Measurements from ENCODE around the gene PRDM2.

PRDM2 gene

GRCh38 chr1:13869172-13869797, 169.3 kb downstream of the PRDM2 start:
- no peak for DNase-seq

GRCh38 chr1:13871413-13871812, 171.4 kb downstream of the PRDM2 start:
- no peak for DNase-seq

DNA sequence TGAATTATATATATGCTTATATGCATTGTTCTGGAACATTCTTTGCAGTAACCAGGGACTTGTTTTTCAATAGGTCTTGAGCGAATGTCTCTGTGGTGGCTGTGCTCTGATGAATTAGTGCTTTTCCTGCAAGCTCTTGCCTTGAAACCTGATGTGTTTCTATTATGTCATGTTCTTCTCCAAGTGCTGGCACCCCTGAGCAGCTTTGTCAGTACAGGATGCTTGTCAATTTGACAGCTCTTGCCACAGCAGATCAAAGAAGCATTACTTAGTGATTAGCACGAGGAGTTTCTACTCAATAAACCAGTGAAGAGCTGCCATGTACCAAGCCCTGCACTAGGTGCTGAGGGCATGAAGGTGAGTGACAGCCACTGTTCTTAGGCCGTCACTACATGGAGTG, 171.9 kb downstream of the PRDM2 start:
- no peak for DNase-seq

DNA sequence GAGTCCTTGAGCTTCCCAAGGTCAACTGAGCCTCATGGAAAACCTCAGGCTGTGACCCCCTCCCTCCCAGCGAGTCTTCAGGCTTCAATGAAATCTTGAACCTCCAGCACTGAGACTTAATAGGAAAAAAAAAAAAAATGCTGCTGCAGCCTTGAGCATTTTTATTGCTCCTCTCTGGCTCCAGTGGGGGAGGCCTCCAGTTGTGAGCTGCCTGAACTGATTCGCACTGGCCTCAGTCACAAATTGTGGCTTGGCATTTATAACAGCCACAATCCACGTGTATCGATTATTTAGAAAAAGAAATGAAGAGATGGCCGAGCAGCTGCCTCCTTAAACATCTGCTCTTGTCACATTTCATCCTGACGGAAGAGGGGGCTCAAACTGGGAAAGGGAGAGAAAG, 173.0 kb downstream of the PRDM2 start:
- no peak for DNase-seq
